SJSA1 (cell line): ENCODE results near the gene GRIK4. TPM values are rescaled to one million over a fixed set of nuclear protein-coding genes. Genes with fewer than 3 reads are reported as not detected.

Experiments
- DNase-seq, 2 experiments: peaks; one replicate each; pipeline ENCODE4 v3.0.0-alpha.2; 2015 to 2020; ENCODE audit warnings: low spot score in 2 of 2, low read depth in 1 of 2
- H3K27ac ChIP-seq: fragments of 250-450 bp; sonication (Bioruptor Pico); 2 replicates; pipeline ENCODE4 v1.5.1; 2020; ENCODE audit warnings: mild to moderate bottlenecking, moderate library complexity
- H3K27me3 ChIP-seq: fragments of 250-450 bp; sonication (Bioruptor Pico); replicated peaks from 2 replicates; pipeline ENCODE4 v1.5.1; 2020; ENCODE audit warnings: mild to moderate bottlenecking, moderate library complexity
- H3K36me3 ChIP-seq: fragments of 250-450 bp; sonication (Bioruptor Pico); 2 replicates; pipeline ENCODE4 v1.5.1; 2020; ENCODE audit warnings: mild to moderate bottlenecking
- H3K4me1 ChIP-seq: fragments of 250-450 bp; sonication (Bioruptor Pico); replicated peaks from 2 replicates; pipeline ENCODE4 v1.6.1; 2021; ENCODE audit warnings: mild to moderate bottlenecking
- H3K4me3 ChIP-seq: fragments of 250-450 bp; sonication (Bioruptor Pico); 2 replicates; pipeline ENCODE4 v1.5.1; 2020; ENCODE audit warnings: mild to moderate bottlenecking
- H3K9me3 ChIP-seq: fragments of 250-450 bp; sonication (Bioruptor Pico); replicated peaks from 2 replicates; pipeline ENCODE4 v1.5.1; 2020; ENCODE audit warnings: mild to moderate bottlenecking
- total RNA-seq: library from RNA; depleted of rRNA; stranded (reverse); fragments of >200 nt; shearing (Covaris generic); gene quantifications from 2 replicates; pipeline ENCODE4 v1.2.3, GENCODE V29; 2014

The GRIK4 gene
- total RNA-seq, 1 experiment from 2014 or later = not detected

DNA sequence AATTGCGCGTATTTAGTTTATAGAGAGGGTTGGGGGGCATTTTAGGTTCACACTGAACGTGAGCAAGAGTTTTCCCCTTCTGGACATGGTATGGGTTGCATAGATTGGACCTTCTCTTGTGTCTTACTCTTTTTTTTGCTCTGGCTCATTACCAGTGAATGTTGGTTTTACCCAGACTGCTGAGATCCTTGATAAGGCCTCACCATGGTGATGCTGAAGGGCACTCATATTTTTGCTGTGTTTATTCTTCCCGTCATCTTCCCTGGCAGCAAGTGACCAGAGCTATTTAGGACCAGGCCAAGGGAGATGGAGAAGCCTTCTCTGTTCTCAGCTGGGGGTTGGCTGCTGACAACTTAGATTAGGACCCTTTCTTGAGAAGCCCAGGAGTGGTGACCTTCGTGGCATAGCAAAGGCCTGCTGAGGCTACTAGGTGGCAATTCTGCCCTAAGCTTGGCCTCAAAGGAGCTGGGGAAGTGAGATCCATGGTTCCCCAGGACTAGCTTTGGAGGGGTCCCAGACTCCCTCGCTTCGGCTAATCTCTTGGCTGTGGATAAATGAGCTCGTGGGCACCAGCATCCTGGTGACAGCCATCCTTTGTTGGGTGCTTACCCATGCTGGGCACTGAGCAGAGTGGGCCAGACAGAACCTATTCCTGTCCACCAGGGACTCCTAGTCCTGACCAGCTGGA, 47.3 kb downstream of the GRIK4 start:
- Histone ChIP-seq H3K9me3 (no peaks in the 10 kb centered on the region), H3K27me3 (no peaks in the 10 kb centered on the region), H3K4me3 (no peak overlapping the region), H3K27ac (no peak overlapping the region), H3K36me3 (no peaks in the 10 kb centered on the region), H3K4me1 (no peaks in the 10 kb centered on the region)
- no peak for DNase-seq

DNA sequence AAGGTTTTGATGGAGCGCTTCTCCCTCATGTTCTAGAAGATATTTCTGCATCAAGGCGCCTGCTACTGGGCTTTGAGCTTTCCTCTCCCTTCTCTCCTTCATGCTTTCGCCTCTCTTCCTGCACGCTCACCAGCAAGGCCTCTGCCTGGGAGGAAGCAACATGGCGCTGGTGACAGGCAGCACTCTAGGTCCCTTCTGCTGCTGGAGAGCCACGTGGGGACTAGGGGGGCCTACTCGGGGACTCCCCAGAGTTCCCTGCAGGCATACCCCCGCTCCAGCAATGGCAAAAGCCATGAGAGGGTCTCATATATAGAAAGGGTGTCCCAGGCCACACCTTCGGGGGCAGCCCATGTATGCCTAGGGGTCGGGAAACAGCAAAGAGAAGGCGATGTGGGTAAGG, 49.7 kb downstream of the GRIK4 start:
- H3K9me3 ChIP-seq = no peaks in the 10 kb centered on the region
- no peak for DNase-seq
- H3K27ac ChIP-seq = no peak overlapping the region
- no peak overlapping the region for H3K4me3 ChIP-seq
- H3K36me3 ChIP-seq = no peaks in the 10 kb centered on the region
- no peaks in the 10 kb centered on the region for H3K4me1 ChIP-seq
- H3K27me3 ChIP-seq = no peaks in the 10 kb centered on the region

DNA sequence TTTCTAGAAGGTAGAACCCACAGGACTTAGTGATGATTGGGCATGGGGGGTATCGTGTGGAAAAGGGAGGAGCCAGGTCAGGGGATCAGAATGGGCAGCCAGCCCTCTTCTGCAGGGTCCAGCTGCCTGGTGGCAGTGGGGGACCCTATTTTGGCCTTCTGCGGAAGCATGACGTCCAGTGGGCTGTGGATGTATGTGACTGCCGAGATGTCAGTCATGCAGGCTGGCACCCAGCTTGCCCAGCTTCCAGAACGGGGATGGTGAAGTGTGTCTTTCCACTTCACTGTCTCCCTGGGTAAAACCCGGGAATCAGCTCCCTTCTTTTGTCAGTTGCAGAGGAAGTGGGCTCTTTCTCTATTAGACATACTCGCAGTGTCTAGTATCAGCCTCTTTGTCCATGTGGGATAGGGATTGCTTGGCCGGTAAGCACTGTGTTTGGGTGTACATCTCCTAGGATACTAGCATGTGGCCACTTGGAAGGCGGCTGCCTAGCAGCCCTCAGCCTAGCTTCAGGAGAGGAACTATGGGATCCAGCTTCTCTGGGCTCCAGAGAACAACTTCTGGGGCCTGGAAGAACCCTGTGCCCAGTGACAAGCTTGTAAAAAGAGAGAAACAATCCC, 51.4 kb downstream of the GRIK4 start:
- Histone ChIP-seq H3K9me3 (no peaks in the 10 kb centered on the region), H3K27me3 (no peaks in the 10 kb centered on the region), H3K27ac (no peak overlapping the region), H3K4me3 (no peak overlapping the region), H3K4me1 (no peaks in the 10 kb centered on the region), H3K36me3 (no peaks in the 10 kb centered on the region)
- DNase-seq = no peak

DNA sequence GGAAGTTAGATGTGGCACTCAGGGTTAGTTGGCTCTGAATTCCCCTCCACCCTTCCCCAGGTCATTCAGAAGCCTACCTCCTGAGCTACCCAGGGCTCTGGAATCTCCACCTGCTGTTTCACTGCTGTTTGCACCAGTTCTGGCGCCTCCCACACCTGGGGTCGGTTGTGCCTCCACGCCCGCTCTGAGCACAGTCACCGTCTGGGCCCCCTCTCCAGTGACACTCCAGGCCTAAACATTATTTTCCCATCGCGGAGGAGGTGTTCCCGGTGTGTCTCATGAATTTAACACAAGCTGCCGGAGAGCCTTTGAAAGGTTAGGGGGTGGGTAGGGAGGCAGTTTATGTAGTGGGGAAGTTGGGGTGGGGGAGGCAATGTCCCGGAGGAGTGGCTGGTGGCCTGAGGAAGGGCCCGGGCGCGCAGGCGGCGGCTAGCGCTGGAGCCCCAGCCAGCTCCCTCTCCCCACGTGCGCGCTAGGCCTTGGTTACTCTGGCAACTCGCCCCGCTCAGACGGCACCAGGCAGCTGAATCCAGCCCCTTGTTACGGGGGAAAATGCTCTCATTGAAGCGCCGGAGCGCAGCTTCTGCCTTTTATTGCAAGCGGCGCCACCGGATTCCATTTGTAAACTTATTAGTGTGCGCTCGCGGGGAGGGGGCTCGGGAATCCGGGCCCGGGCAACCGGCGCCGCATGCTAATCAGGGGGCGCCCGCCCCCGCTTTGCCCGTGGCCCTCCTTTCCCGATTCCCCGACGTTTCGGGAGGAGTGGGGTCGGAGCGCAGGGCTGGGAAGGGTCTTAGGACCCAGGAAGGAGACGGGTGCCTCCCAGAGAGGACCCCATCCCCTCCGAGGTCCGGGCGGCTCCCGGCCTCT, 52.4 kb downstream of the GRIK4 start:
- H3K27me3 ChIP-seq = no peaks in the 10 kb centered on the region
- no peak overlapping the region for H3K27ac ChIP-seq
- no peaks in the 10 kb centered on the region for H3K4me1 ChIP-seq
- no peaks in the 10 kb centered on the region for H3K36me3 ChIP-seq
- DNase-seq = no peak
- no peak overlapping the region for H3K4me3 ChIP-seq
- H3K9me3 ChIP-seq = no peaks in the 10 kb centered on the region

- Histone ChIP-seq H3K27me3 (no peaks in the 10 kb centered on the region), H3K9me3 (no peaks in the 10 kb centered on the region), H3K4me3 (no peak overlapping the region), H3K36me3 (no peaks in the 10 kb centered on the region), H3K27ac (no peak overlapping the region), H3K4me1 (no peaks in the 10 kb centered on the region)
- DNase-seq = no peak
Measured at GRCh38 chr11:120564573-120565311, 53.2 kb downstream of the GRIK4 start.

DNA sequence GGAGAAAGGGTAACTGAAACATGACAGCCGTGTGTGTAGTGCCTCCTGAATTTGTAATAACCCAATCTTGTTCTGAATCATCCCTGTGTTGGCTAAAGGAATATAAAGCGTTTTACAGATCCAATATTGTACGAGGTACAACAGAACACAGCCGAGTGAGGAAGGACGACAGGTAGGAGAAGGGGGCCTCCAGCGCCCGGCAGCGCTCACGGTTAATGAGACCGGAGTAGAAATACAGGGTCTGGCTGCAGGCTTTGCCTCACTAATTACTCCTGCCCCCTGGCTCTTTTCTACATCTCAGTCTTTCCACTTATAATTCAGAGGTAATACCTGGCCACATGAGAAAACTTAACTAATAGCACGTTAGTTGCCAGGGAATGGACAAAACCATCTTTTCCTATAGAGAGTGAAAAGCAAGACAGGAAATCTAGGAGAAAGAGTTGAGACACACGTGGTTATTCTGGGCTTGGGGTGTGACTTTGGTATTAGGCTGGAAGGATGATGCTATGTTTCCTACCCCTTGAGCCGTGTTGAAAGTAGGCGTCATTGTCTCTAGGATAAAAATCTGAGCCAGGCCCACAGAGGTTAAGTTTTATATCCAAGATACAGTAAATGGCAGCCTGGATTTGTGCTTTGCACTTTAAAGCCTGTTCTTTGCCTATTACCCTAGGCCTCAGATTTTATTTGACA, 54.1 kb downstream of the GRIK4 start:
- Histone ChIP-seq H3K36me3 (no peaks in the 10 kb centered on the region), H3K9me3 (no peaks in the 10 kb centered on the region), H3K4me3 (no peak overlapping the region), H3K27ac (no peak overlapping the region), H3K4me1 (no peaks in the 10 kb centered on the region), H3K27me3 (no peaks in the 10 kb centered on the region)
- DNase-seq = no peak

DNA sequence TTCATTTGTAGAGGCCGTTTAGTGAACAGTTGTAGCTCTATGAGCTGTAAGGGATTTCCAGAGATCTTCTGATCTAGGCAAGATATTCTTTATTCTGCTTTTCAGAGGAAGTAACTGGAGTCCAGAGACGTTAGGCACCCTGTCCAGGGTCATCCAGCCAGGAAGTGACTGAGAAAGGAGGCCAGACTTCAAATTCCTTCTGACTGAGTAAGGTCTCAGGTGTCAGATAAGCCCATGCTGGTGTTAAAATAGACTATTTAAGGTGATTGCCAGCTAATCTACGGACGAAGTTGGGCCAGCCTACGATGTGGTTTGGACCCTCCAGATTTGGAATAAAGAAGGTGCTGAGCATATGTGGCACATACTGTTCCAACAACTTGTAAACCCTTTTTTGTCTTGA, 54.6 kb downstream of the GRIK4 start:
- Histone ChIP-seq H3K36me3 (no peaks in the 10 kb centered on the region), H3K9me3 (no peaks in the 10 kb centered on the region), H3K27ac (no peak overlapping the region), H3K27me3 (no peaks in the 10 kb centered on the region), H3K4me1 (no peaks in the 10 kb centered on the region), H3K4me3 (no peak overlapping the region)
- DNase-seq = no peak

- no peaks in the 10 kb centered on the region for H3K4me1 ChIP-seq
- no peaks in the 10 kb centered on the region for H3K9me3 ChIP-seq
- H3K27me3 ChIP-seq = no peaks in the 10 kb centered on the region
- H3K36me3 ChIP-seq = no peaks in the 10 kb centered on the region
- no peak overlapping the region for H3K4me3 ChIP-seq
- DNase-seq = no peak
- no peak overlapping the region for H3K27ac ChIP-seq
Measured at GRCh38 chr11:120568572-120569307, 57.2 kb downstream of the GRIK4 start.

GRCh38 chr11:120569861-120570260, 58.3 kb downstream of the GRIK4 start:
- Histone ChIP-seq H3K4me3 (no peak overlapping the region), H3K27me3 (no peaks in the 10 kb centered on the region), H3K27ac (no peak overlapping the region), H3K4me1 (no peaks in the 10 kb centered on the region), H3K9me3 (no peaks in the 10 kb centered on the region), H3K36me3 (no peaks in the 10 kb centered on the region)
- no peak for DNase-seq

GRCh38 chr11:120571476-120571875, 59.9 kb downstream of the GRIK4 start:
- Histone ChIP-seq H3K27me3 (no peaks in the 10 kb centered on the region), H3K27ac (no peak overlapping the region), H3K4me3 (no peak overlapping the region), H3K36me3 (no peaks in the 10 kb centered on the region), H3K4me1 (no peaks in the 10 kb centered on the region), H3K9me3 (no peaks in the 10 kb centered on the region)
- DNase-seq = no peak

GRCh38 chr11:120573756-120574354, 62.3 kb downstream of the GRIK4 start:
- DNase-seq = no peak

GRCh38 chr11:120574876-120575275, 63.3 kb downstream of the GRIK4 start:
- H3K36me3 ChIP-seq = no peaks in the 10 kb centered on the region
- no peaks in the 10 kb centered on the region for H3K27me3 ChIP-seq
- H3K9me3 ChIP-seq = no peaks in the 10 kb centered on the region
- no peak overlapping the region for H3K27ac ChIP-seq
- no peak overlapping the region for H3K4me3 ChIP-seq
- DNase-seq = no peak
- H3K4me1 ChIP-seq = no peaks in the 10 kb centered on the region

More at GRCh38 chr11:120573756-120574354, 62.3 kb downstream of the GRIK4 start:
- H3K4me1 ChIP-seq = no peaks in the 10 kb centered on the region
- no peak overlapping the region for H3K4me3 ChIP-seq
- H3K27me3 ChIP-seq = no peaks in the 10 kb centered on the region
- no peaks in the 10 kb centered on the region for H3K36me3 ChIP-seq
- H3K9me3 ChIP-seq = no peaks in the 10 kb centered on the region
- H3K27ac ChIP-seq = no peak overlapping the region
